Bronchial epithelial cell (primary cell): ENCODE results near the gene SELENOV. TPM values are rescaled to one million over a fixed set of nuclear protein-coding genes. Genes with fewer than 3 reads are reported as not detected.
A peak's percentile ranks its signal among the peaks of the same experiment; 100 is the strongest.

ENCODE experiments used
- DNase-seq: peaks from one replicate; pipeline ENCODE4 v3.0.0-alpha.2; 2010; ENCODE audit warnings: low read depth
- FAIRE-seq: peaks from 2 replicates; lab custom pipeline; 2011; peaks lifted over from hg19 to GRCh38; lab: Jason Lieb, UNC
- H3K27me3 ChIP-seq: 2 replicates; pipeline ENCODE4 v1.5.1; 2011; ENCODE audit warnings: low read length; ENCODE audit not compliant: control insufficient read depth, insufficient read depth
- H3K36me3 ChIP-seq: 2 replicates; pipeline ENCODE4 v1.5.1; 2011; ENCODE audit warnings: low read length; ENCODE audit not compliant: control insufficient read depth, insufficient read depth
- H3K4me3 ChIP-seq: 2 replicates; pipeline ENCODE4 v1.5.1; 2011; ENCODE audit warnings: mild to moderate bottlenecking, low read depth, low read length, control low read depth
- CTCF ChIP-seq: IDR thresholded peaks from 2 replicates; pipeline ENCODE4 v1.5.1; 2011; ENCODE audit warnings: mild to moderate bottlenecking, moderate library complexity, low read length, control low read depth, inconsistent platforms; ENCODE audit not compliant: insufficient read depth, severe bottlenecking
- total RNA-seq: library from RNA; depleted of rRNA; stranded (reverse); fragments of >200 nt; gene quantifications from 2 replicates; pipeline ENCODE4 v1.2.1, GENCODE V29; 2014

SELENOV gene
- total RNA-seq, 1 donor from 2014 or later: not detected

GRCh38 chr19:39531834-39532232 lies 16.9 kb downstream of the SELENOV start:
- no peak for TF ChIP-seq CTCF
- DNase-seq (peak; percentile 6), FAIRE-seq (no peak)
- Histone ChIP-seq H3K4me3 (peak overlapping the region; percentile 78), H3K27me3 (no peaks in the 10 kb centered on the region), H3K36me3 (no peaks in the 10 kb centered on the region)

GRCh38 chr19:39532233-39533002 lies 17.5 kb downstream of the SELENOV start, which contains the start of gene EID2B:
Gene EID2B, minus strand, starts transcription at chr19:39532852. Its CDS starts 50 bp downstream, at chr19:39532802.
- Histone ChIP-seq H3K36me3 (no peaks in the 10 kb centered on the region), H3K27me3 (no peaks in the 10 kb centered on the region), H3K4me3 (peak within 1 kb of the TSS; percentile 78)
- FAIRE-seq (peak; percentile 72), DNase-seq (peak; percentile 89)
- peak; percentile 96 for TF ChIP-seq CTCF

- Histone ChIP-seq H3K27me3 (no peaks in the 10 kb centered on the region), H3K4me3 (no peak overlapping the region), H3K36me3 (no peaks in the 10 kb centered on the region)
- DNase-seq (no peak), FAIRE-seq (no peak)
- no peak for TF ChIP-seq CTCF
Measured at GRCh38 chr19:39533003-39533512, 18.1 kb downstream of the SELENOV start.

- no peak for FAIRE-seq
- no peak for DNase-seq
- H3K36me3 ChIP-seq: no peaks in the 10 kb centered on the region
Measured at GRCh38 chr19:39533791-39534190, 18.9 kb downstream of the SELENOV start.

GRCh38 chr19:39539165-39539517 lies 24.2 kb downstream of the SELENOV start:
- H3K36me3 ChIP-seq: no peaks in the 10 kb centered on the region
- no peak for TF ChIP-seq CTCF
- peak overlapping the region; percentile 92 for H3K4me3 ChIP-seq
- FAIRE-seq (no peak), DNase-seq (peak; percentile 44)
- H3K27me3 ChIP-seq: no peaks in the 10 kb centered on the region

More at GRCh38 chr19:39533791-39534190, 18.9 kb downstream of the SELENOV start:
- Histone ChIP-seq H3K27me3 (no peaks in the 10 kb centered on the region), H3K4me3 (no peak overlapping the region)
- TF ChIP-seq CTCF: no peak
